HepG2 (cell line): ENCODE results near the gene COMMD10. TPM values are rescaled to one million over a fixed set of nuclear protein-coding genes. Genes with fewer than 3 reads are reported as not detected.

ENCODE experiments used
- ARID2 ChIP-seq: sonication (generic); formaldehyde crosslinking; IDR thresholded peaks from 2 replicates; pipeline ENCODE4 v1.8.1; 2022; ENCODE audit warnings: mild to moderate bottlenecking, missing genetic modification reagents, borderline replicate concordance
- FOXC1 ChIP-seq: sonication (generic); formaldehyde crosslinking; IDR thresholded peaks from 2 replicates; pipeline ENCODE4 v1.8.0; 2022; ENCODE audit warnings: mild to moderate bottlenecking, missing genetic modification reagents, borderline replicate concordance
- FOXK2 ChIP-seq: fragments of 450-650 bp; IDR thresholded peaks from 2 replicates; pipeline ENCODE4 v1.6.1; 2016
- RBFOX2 ChIP-seq: fragments of 200-400 bp; formaldehyde crosslinking; IDR thresholded peaks from 2 replicates; pipeline ENCODE4 v1.6.1; 2017; ENCODE audit warnings: low read depth, mild to moderate bottlenecking, low read length
- YY1 ChIP-seq: IDR thresholded peaks from 2 replicates; pipeline ENCODE4 v1.6.1; 2011; ENCODE audit warnings: low read length, low read depth, moderate library complexity, mild to moderate bottlenecking; ENCODE audit not compliant: insufficient read depth, insufficient replicate concordance
- ZBTB1 ChIP-seq: sonication (generic); formaldehyde crosslinking; IDR thresholded peaks from 2 replicates; pipeline ENCODE4 v1.4.0; 2020; ENCODE audit warnings: missing genetic modification reagents, borderline replicate concordance
- ZFAT ChIP-seq: sonication (generic); formaldehyde crosslinking; conservative IDR thresholded peaks from 2 replicates; pipeline ENCODE4 v1.8.1; 2023; ENCODE audit warnings: missing genetic modification reagents, inconsistent platforms
- ZKSCAN5 ChIP-seq: sonication (generic); formaldehyde crosslinking; IDR thresholded peaks from 2 replicates; pipeline ENCODE4 v1.5.1; 2020; ENCODE audit warnings: mild to moderate bottlenecking, missing genetic modification reagents
- ZNF317 ChIP-seq: sonication (generic); formaldehyde crosslinking; IDR thresholded peaks from 2 replicates; pipeline ENCODE4 v1.5.0; 2020; ENCODE audit warnings: mild to moderate bottlenecking, missing genetic modification reagents
- ZNF333 ChIP-seq: sonication (generic); formaldehyde crosslinking; IDR thresholded peaks from 2 replicates; pipeline ENCODE4 v1.4.0; 2020; ENCODE audit warnings: mild to moderate bottlenecking, missing genetic modification reagents, borderline replicate concordance
- ZNF615 ChIP-seq: sonication (generic); formaldehyde crosslinking; IDR thresholded peaks from 2 replicates; pipeline ENCODE4 v1.5.0; 2020; ENCODE audit warnings: mild to moderate bottlenecking, missing genetic modification reagents, borderline replicate concordance
- ZNF616 ChIP-seq: sonication (generic); formaldehyde crosslinking; IDR thresholded peaks from 2 replicates; pipeline ENCODE4 v1.5.0; 2020; ENCODE audit warnings: low read depth, mild to moderate bottlenecking, missing genetic modification reagents
- ZSCAN31 ChIP-seq: sonication (generic); formaldehyde crosslinking; IDR thresholded peaks from 2 replicates; pipeline ENCODE4 v1.5.0; 2020; ENCODE audit warnings: low read depth, mild to moderate bottlenecking, missing genetic modification reagents
- polyA plus RNA-seq, 8 experiments: library from polyadenylated mRNA; depleted of rRNA in 3 of 8; stranded (reverse) in 7 of 8; unstranded in 1 of 8; fragments of >200 nt; fragmentation: Illumina TruSeq in 4 of 8; extraction: Trizol in 4 of 8; gene quantifications; 2 replicates each; pipeline versions ENCODE4 v1.2.1 to v1.2.3, GENCODE V29; 2011 to 2016; ENCODE audit warnings: low read depth in 4 of 8, missing spikeins in 1 of 8, mixed read lengths in 1 of 8; ENCODE audit not compliant: insufficient read depth in 1 of 8
- total RNA-seq, 5 experiments: library from RNA; depleted of rRNA; stranded (reverse); fragments of >200 nt; fragmentation: Illumina TruSeq; extraction: Trizol; gene quantifications; 2 replicates each; pipeline ENCODE4 v1.2.3, GENCODE V29; 2016; ENCODE audit warnings: low read depth in 1 of 5
- TF ChIP-seq, protein P1 (sequence below): sonication (generic); formaldehyde crosslinking; conservative IDR thresholded peaks from 2 replicates; pipeline ENCODE4 v1.4.0; 2020; ENCODE audit warnings: missing genetic modification reagents
- TF ChIP-seq, protein P2 (sequence below), 2 experiments: sonication (generic) in 1 of 2; formaldehyde crosslinking in 1 of 2; IDR thresholded peaks; 2 replicates each; pipeline versions ENCODE4 v1.4.0 to v1.6.1; 2018 to 2020; ENCODE audit warnings: missing genetic modification reagents in 2 of 2, borderline replicate concordance in 1 of 2, low read depth in 1 of 2, mild to moderate bottlenecking in 1 of 2, missing biosample characterization in 1 of 2
- TF ChIP-seq, protein P3 (sequence below): sonication (generic); formaldehyde crosslinking; IDR thresholded peaks from 2 replicates; pipeline ENCODE4 v1.4.0; 2020; ENCODE audit warnings: missing genetic modification reagents
- TF ChIP-seq, protein P4 (sequence below): sonication (generic); formaldehyde crosslinking; IDR thresholded peaks from 2 replicates; pipeline ENCODE4 v1.8.0; 2022; ENCODE audit warnings: mild to moderate bottlenecking, missing genetic modification reagents, moderate library complexity
- TF ChIP-seq, protein P5 (sequence below), 2 experiments: fragments of 450-650 bp in 1 of 2; sonication (generic) in 1 of 2; formaldehyde crosslinking; IDR thresholded peaks; 2 replicates each; pipeline versions ENCODE4 v1.5.0 to v1.8.0; 2020 to 2022; ENCODE audit warnings: mild to moderate bottlenecking in 1 of 2, missing genetic modification reagents in 1 of 2
- TF ChIP-seq, protein P6 (sequence below): sonication (generic); formaldehyde crosslinking; IDR thresholded peaks from 2 replicates; pipeline ENCODE4 v1.8.0; 2022; ENCODE audit warnings: missing genetic modification reagents, mild to moderate bottlenecking, borderline replicate concordance

Gene COMMD10
- total and polyA plus RNA-seq, 2 of the 13 experiments (the other 11 are each of a cell fraction or from before 2014, with no cell fraction given), result 16.9 to 39.3 TPM

DNA sequence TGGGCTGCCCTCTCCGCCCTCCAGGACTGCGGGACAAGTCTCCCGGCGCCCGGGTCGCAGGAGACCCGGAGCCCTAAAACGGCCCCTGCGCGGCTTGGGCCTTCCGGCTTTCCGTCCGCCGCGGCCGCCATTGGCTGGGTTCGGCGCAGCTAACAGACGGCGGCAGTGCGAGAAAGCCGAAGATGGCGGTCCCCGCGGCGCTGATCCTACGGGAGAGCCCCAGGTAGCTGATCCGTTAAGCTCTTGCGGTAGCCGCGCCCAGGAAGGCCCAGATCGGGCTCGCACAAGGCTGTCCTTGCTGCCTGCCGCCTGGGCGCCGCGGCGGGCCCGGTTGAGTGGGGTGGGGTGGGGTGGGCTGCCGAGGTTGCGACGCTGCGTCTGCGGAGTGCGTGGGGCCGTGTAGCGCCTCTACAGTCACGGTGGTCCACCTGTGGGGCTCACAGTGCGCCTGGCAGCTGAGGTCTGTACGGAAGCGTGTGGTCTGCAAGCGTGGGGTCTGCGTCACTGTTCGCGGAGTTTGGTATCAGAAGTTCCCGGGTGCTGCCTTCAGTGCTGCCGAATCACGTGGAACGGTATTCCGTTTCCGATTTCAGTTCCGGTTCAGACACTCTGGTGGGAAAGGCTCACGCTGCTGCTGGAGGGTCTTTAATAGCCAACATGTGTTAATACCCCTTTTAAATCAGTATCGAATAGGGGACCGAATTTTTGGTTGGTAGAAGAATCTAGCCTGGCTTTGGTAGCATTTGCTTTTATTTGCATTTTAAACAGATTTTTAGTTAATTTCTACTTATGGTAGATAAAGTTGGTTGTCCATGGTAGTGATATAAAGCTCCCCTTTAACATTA lies at the start of gene COMMD10 (continued):
- no peak for TF ChIP-seq FOXK2
- 0 out of 2 replicates have a peak, but pooled peaks have one; percentile 75 for TF ChIP-seq ZNF616
- no peak for TF ChIP-seq ZKSCAN5
- TF ChIP-seq, protein P1, sequence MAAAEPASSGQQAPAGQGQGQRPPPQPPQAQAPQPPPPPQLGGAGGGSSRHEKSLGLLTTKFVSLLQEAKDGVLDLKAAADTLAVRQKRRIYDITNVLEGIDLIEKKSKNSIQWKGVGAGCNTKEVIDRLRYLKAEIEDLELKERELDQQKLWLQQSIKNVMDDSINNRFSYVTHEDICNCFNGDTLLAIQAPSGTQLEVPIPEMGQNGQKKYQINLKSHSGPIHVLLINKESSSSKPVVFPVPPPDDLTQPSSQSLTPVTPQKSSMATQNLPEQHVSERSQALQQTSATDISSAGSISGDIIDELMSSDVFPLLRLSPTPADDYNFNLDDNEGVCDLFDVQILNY, result no peak
- TF ChIP-seq, protein P2, sequence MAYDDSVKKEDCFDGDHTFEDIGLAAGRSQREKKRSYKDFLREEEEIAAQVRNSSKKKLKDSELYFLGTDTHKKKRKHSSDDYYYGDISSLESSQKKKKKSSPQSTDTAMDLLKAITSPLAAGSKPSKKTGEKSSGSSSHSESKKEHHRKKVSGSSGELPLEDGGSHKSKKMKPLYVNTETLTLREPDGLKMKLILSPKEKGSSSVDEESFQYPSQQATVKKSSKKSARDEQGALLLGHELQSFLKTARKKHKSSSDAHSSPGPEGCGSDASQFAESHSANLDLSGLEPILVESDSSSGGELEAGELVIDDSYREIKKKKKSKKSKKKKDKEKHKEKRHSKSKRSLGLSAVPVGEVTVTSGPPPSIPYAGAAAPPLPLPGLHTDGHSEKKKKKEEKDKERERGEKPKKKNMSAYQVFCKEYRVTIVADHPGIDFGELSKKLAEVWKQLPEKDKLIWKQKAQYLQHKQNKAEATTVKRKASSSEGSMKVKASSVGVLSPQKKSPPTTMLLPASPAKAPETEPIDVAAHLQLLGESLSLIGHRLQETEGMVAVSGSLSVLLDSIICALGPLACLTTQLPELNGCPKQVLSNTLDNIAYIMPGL (CRISPR knock-in tag; IDR thresholded peaks at IDR 0.05; ENCODE audit: borderline replicate concordance in 1 of 2, low read depth in 1 of 2), result peak in 1 of 2 experiments; percentile 85; a peak in 2 of 4 replicates
- TF ChIP-seq, protein P3, sequence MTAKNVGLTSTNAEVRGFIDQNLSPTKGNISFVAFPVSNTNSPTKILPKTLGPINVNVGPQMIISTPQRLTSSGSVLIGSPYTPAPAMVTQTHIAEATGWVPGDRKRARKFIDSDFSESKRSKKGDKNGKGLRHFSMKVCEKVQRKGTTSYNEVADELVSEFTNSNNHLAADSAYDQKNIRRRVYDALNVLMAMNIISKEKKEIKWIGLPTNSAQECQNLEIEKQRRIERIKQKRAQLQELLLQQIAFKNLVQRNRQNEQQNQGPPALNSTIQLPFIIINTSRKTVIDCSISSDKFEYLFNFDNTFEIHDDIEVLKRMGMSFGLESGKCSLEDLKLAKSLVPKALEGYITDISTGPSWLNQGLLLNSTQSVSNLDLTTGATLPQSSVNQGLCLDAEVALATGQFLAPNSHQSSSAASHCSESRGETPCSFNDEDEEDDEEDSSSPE (CRISPR knock-in tag), result peak; percentile 70
- TF ChIP-seq ARID2 (CRISPR knock-in tag), result 0 out of 2 replicates have a peak, but pooled peaks have one; percentile 42
- peak; percentile 95 for TF ChIP-seq YY1
- TF ChIP-seq ZNF333 (CRISPR knock-in tag), result no peak
- TF ChIP-seq ZNF317 (CRISPR knock-in tag), result no peak; the same call in 1 of the 2 replicates
- TF ChIP-seq, protein P4, sequence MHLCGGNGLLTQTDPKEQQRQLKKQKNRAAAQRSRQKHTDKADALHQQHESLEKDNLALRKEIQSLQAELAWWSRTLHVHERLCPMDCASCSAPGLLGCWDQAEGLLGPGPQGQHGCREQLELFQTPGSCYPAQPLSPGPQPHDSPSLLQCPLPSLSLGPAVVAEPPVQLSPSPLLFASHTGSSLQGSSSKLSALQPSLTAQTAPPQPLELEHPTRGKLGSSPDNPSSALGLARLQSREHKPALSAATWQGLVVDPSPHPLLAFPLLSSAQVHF (CRISPR knock-in tag), result no peak
- TF ChIP-seq, protein P5, sequence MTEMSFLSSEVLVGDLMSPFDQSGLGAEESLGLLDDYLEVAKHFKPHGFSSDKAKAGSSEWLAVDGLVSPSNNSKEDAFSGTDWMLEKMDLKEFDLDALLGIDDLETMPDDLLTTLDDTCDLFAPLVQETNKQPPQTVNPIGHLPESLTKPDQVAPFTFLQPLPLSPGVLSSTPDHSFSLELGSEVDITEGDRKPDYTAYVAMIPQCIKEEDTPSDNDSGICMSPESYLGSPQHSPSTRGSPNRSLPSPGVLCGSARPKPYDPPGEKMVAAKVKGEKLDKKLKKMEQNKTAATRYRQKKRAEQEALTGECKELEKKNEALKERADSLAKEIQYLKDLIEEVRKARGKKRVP (CRISPR knock-in tag; IDR thresholded peaks at IDR 0.05), result no peak
- TF ChIP-seq RBFOX2, result peak; percentile 93
- TF ChIP-seq ZSCAN31, result peak; percentile 87; the same call in 1 of the 2 replicates
- TF ChIP-seq, protein P6, sequence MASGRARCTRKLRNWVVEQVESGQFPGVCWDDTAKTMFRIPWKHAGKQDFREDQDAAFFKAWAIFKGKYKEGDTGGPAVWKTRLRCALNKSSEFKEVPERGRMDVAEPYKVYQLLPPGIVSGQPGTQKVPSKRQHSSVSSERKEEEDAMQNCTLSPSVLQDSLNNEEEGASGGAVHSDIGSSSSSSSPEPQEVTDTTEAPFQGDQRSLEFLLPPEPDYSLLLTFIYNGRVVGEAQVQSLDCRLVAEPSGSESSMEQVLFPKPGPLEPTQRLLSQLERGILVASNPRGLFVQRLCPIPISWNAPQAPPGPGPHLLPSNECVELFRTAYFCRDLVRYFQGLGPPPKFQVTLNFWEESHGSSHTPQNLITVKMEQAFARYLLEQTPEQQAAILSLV (CRISPR knock-in tag), result 0 out of 2 replicates have a peak, but pooled peaks have one; percentile 64
- no peak for TF ChIP-seq ZBTB1
- no peak for TF ChIP-seq ZNF615 (CRISPR knock-in tag)
- TF ChIP-seq ZFAT (CRISPR knock-in tag), result 0 out of 2 replicates have a peak, but pooled peaks have one; percentile 22
- peak; percentile 58; the same call in 1 of the 2 replicates for TF ChIP-seq FOXC1 (CRISPR knock-in tag)
